Measurements from ENCODE around the gene TMEM120B. TPM values are rescaled to one million over a fixed set of nuclear protein-coding genes. Genes with fewer than 3 reads are reported as not detected.

Gene TMEM120B
- total RNA-seq, 5 donors from 2014 or later (not counting 1 experiment from before 2014, with no cell fraction given), result 7.9 to 11.1 (median 10.3) TPM

DNA sequence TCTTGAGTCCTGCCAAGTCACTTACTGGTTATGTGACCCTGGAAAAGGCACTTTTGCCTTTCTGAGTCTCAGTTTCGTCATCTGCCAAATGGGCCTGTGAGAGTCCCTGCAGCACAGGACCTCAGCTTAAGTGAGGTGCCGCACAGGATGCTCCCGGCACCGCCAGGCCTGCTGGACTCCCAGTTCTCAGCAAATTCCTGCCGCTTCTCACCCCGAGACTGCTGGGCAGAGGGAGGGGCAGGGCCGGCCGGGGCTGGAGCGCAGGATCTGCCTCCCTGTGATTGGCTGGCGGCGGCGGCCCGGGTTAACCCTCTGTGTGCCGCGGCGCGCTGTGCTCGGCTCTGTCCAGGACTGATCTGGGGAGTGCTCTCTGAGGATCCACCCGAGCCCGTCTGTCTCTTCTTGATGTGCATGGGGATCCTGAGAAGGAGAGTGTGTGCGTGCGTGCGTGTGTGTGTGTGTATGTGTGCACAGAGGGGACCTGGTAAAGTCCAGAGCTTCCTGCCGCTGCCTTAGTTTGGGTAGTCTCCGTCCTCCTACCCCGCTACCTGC, 99.8 kb downstream of the TMEM120B start:
- peaks cover 42 to 66% (median 50%) of the 10 kb centered on the region in 3 donors for H3K4me1 Mint-ChIP-seq
- H3K27me3 Mint-ChIP-seq, result no peaks in the 10 kb centered on the region
- peak overlapping the region; percentile 80 to 90 (median 81) for H3K4me3 Mint-ChIP-seq
- ATAC-seq (replicated peaks in 1 of 4) (peak; percentile 5 to 26 (median 24)), DNase-seq (peak in 1 of 35 experiments; percentile 28)
- no peaks in the 10 kb centered on the region for H3K27me3 ChIP-seq (replicated peaks in 1 of 2; ENCODE audit: control insufficient read depth in 2 of 2, extremely low read depth in 1 of 2, insufficient read depth in 2 of 2, low read length in 1 of 2)
- ChIA-PET CTCF (interaction anchor here (0.5 to 13.1 kb wide), 16 partner anchors 10 to 689 kb away, joined by 3 to 344 read pairs (median 4); partner anchors contain the start of genes RHOF (in 2 of the 2) and ZCCHC8 (in 1 of the 2)), POLR2A (interaction anchor here (0.6 to 2.7 kb wide), 5 partner anchors 14 to 77 kb away, joined by 3 to 22 read pairs (median 8); no protein-coding TSS in a partner anchor)
- peaks cover 15 to 68% of the 10 kb centered on the region in 2 experiments for H3K4me1 ChIP-seq (ENCODE audit: control insufficient read depth in 1 of 2, extremely low read depth in 1 of 2, insufficient read depth in 2 of 2, low read length in 2 of 2)
- 12% methylated on average over 21 of the region's 26 CpGs for WGBS (ENCODE audit: insufficient coverage)
- no peak overlapping the region for H3K27ac ChIP-seq (ENCODE audit: low read length)
- no peaks in the 10 kb centered on the region for H3K9me3 ChIP-seq
- H3K36me3 Mint-ChIP-seq, result peaks cover 41% of the 10 kb centered on the region
- no peaks in the 10 kb centered on the region for H3K9me3 Mint-ChIP-seq
- peak overlapping the region in 1 of 2 donors; percentile 16 for H3K27ac Mint-ChIP-seq
- H3K36me3 ChIP-seq (ENCODE audit: control insufficient read depth in 2 of 2, extremely low read depth in 1 of 2, insufficient read depth in 1 of 2, low read length in 1 of 2), result peaks cover 16 to 83% of the 10 kb centered on the region in 2 donors
- H3K4me3 ChIP-seq (ENCODE audit: control insufficient read depth in 1 of 2, extremely low read depth in 1 of 2, low read length in 1 of 2), result peak overlapping the region; percentile 62 to 63

DNA sequence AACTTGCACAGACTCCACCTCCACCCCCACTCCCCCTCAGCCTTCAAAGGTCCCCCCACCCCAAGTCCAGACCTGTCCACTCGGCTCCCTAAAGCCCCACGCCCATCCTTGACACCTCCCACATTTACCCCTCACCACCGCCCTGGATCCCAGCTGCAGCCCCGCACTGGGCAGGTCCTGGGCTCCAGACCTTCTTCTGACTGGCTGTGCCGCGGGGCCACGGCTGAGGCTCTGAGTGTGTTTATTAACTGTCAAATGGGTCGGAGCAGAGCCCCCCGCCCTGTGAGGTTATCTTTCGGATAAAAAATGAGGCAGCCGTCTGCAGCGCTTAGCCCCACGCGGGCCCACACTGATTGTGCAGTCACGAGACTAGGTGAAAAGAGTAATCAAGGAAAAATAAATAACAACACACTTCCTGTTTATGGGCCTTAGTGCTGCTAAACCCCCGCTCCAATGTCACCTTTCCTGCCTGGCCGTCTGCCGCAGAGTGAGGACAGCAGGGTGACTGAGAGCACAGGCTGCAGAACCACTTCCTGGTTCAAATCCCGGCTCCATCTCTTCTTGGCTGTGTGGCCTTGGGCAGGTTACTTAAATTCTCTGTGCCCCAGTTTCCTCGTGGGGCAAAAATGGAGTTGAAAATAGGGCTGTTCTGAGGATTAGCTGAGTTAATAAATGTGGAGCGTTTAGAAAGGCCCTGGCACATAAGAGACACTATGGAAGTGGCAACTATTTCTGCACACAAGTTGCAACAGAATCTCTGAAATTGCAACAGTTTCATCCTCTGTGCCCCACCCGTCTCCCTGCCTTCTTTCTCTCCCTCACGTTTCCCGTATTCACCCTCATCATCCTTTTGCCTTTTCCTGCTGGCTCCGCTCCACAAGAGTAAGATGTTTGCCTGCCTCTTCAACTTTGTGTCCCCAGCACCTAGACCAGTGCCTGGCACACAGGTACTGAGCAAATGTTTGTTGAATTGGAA, 100.7 kb downstream of the TMEM120B start:
- no peak for DNase-seq
- Histone ChIP-seq H3K27me3 (replicated peaks in 1 of 2; ENCODE audit: control insufficient read depth in 2 of 2, extremely low read depth in 1 of 2, insufficient read depth in 2 of 2, low read length in 1 of 2) (no peaks in the 10 kb centered on the region), H3K36me3 (ENCODE audit: control insufficient read depth in 2 of 2, extremely low read depth in 1 of 2, insufficient read depth in 1 of 2, low read length in 1 of 2) (peaks cover 18 to 83% of the 10 kb centered on the region in 2 donors), H3K9me3 (no peaks in the 10 kb centered on the region), H3K27ac (ENCODE audit: low read length) (no peak overlapping the region), H3K4me3 (ENCODE audit: control insufficient read depth in 1 of 2, extremely low read depth in 1 of 2, low read length in 1 of 2) (peak overlapping the region; percentile 62 to 63), H3K4me1 (ENCODE audit: control insufficient read depth in 1 of 2, extremely low read depth in 1 of 2, insufficient read depth in 2 of 2, low read length in 2 of 2) (peaks cover 15 to 60% of the 10 kb centered on the region in 2 experiments)
- no peaks in the 10 kb centered on the region for H3K9me3 Mint-ChIP-seq
- H3K27ac Mint-ChIP-seq, result peak overlapping the region; percentile 74 to 75
- no peak for ATAC-seq (replicated peaks in 1 of 4)
- H3K4me1 Mint-ChIP-seq, result peaks cover 42 to 60% (median 47%) of the 10 kb centered on the region in 3 donors
- H3K36me3 Mint-ChIP-seq, result peaks cover 47% of the 10 kb centered on the region
- POLR2A ChIA-PET, result no interaction called here
- CTCF ChIA-PET, result interaction anchor here (0.5 to 13.1 kb wide), 4 partner anchors 17 to 123 kb away, joined by 4 to 344 read pairs (median 49); partner anchors contain the start of gene RHOF (in 2 of the 2)
- WGBS (ENCODE audit: insufficient coverage), result 47% methylated on average over 11 of the region's 25 CpGs
- H3K4me3 Mint-ChIP-seq, result peak overlapping the region; percentile 80 to 90 (median 81)
- no peaks in the 10 kb centered on the region for H3K27me3 Mint-ChIP-seq

DNA sequence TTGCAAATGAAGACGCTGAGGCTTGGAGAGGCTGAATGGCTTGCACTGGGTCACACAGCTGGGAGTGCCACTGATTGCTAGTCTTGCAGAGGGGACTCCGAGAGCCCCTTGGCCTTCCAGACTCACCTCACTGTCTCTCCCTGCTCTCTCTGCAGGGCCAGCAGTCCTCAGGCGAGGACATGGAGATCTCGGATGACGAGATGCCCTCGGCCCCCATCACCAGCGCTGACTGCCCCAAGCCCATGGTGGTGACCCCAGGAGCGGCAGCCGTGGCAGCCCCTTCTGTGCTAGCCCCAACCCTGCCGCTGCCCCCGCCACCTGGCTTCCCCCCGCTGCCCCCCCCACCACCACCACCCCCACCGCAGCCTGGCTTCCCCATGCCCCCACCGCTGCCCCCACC, 101.4 kb downstream of the TMEM120B start:
- CTCF ChIA-PET, result interaction anchor here in 1 of 2 donors (13.1 kb wide), 1 partner anchor 18 kb away, joined by 344 read pairs; the partner anchor contains the start of gene RHOF
- Histone ChIP-seq H3K27ac (ENCODE audit: low read length) (no peak overlapping the region), H3K36me3 (ENCODE audit: control insufficient read depth in 2 of 2, extremely low read depth in 1 of 2, insufficient read depth in 1 of 2, low read length in 1 of 2) (peaks cover 19 to 77% of the 10 kb centered on the region in 2 donors), H3K9me3 (no peaks in the 10 kb centered on the region), H3K4me1 (ENCODE audit: control insufficient read depth in 1 of 2, extremely low read depth in 1 of 2, insufficient read depth in 2 of 2, low read length in 2 of 2) (peaks cover 15 to 53% of the 10 kb centered on the region in 2 experiments), H3K27me3 (replicated peaks in 1 of 2; ENCODE audit: control insufficient read depth in 2 of 2, extremely low read depth in 1 of 2, insufficient read depth in 2 of 2, low read length in 1 of 2) (no peaks in the 10 kb centered on the region), H3K4me3 (ENCODE audit: control insufficient read depth in 1 of 2, extremely low read depth in 1 of 2, low read length in 1 of 2) (no peak overlapping the region)
- POLR2A ChIA-PET, result no interaction called here
- H3K36me3 Mint-ChIP-seq, result peaks cover 43% of the 10 kb centered on the region
- 96% methylated on average over 7 of the region's 14 CpGs for WGBS (ENCODE audit: insufficient coverage)
- no peaks in the 10 kb centered on the region for H3K9me3 Mint-ChIP-seq
- ATAC-seq (replicated peaks in 1 of 4) (no peak), DNase-seq (no peak)
- no peaks in the 10 kb centered on the region for H3K27me3 Mint-ChIP-seq
- H3K27ac Mint-ChIP-seq, result no peak overlapping the region
- H3K4me3 Mint-ChIP-seq, result peak overlapping the region in 2 of 3 donors; percentile 80 to 90
- peaks cover 42 to 53% (median 42%) of the 10 kb centered on the region in 3 donors for H3K4me1 Mint-ChIP-seq

DNA sequence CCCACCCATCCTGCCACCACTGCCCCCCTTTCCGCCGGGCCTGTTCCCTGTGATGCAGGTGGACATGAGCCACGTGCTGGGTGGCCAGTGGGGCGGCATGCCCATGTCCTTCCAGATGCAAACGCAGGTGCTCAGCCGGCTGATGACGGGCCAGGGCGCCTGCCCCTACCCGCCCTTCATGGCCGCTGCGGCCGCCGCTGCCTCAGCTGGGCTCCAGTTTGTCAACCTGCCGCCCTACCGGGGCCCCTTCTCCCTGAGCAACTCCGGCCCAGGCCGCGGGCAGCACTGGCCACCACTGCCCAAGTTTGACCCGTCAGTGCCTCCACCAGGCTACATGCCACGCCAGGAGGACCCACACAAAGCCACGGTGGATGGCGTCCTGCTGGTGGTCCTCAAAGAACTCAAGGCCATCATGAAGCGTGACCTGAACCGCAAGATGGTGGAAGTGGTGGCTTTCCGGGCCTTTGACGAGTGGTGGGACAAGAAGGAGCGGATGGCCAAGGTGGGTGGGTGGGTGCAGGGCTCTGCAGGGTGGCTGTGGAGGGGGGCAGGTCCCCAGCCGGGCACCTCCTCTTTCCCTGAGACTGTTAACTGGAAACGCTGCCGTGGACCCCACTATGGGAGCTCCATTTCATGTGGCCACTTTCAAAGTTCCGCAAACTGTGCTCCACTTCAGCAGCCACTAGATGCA, 102.0 kb downstream of the TMEM120B start:
- no peaks in the 10 kb centered on the region for H3K9me3 ChIP-seq
- DNase-seq (no peak), ATAC-seq (replicated peaks in 1 of 4) (no peak)
- H3K27me3 ChIP-seq (replicated peaks in 1 of 2; ENCODE audit: control insufficient read depth in 2 of 2, extremely low read depth in 1 of 2, insufficient read depth in 2 of 2, low read length in 1 of 2), result no peaks in the 10 kb centered on the region
- H3K4me3 Mint-ChIP-seq, result no peak overlapping the region
- no peak overlapping the region for H3K27ac ChIP-seq (ENCODE audit: low read length)
- H3K4me1 ChIP-seq (ENCODE audit: control insufficient read depth in 1 of 2, extremely low read depth in 1 of 2, insufficient read depth in 2 of 2, low read length in 2 of 2), result peaks cover 15 to 49% of the 10 kb centered on the region in 2 experiments
- POLR2A ChIA-PET, result no interaction called here
- peaks cover 39 to 47% (median 41%) of the 10 kb centered on the region in 3 donors for H3K4me1 Mint-ChIP-seq
- peaks cover 25 to 76% of the 10 kb centered on the region in 2 donors for H3K36me3 ChIP-seq (ENCODE audit: control insufficient read depth in 2 of 2, extremely low read depth in 1 of 2, insufficient read depth in 1 of 2, low read length in 1 of 2)
- 94% methylated on average over 24 of the region's 31 CpGs for WGBS (ENCODE audit: insufficient coverage)
- no peak overlapping the region for H3K27ac Mint-ChIP-seq
- CTCF ChIA-PET, result interaction anchor here (1.2 to 2.5 kb wide), 3 partner anchors 18 to 42 kb away, joined by 4 to 18 read pairs (median 5); partner anchors contain the start of gene RHOF (in 1 of the 2)
- no peaks in the 10 kb centered on the region for H3K27me3 Mint-ChIP-seq
- H3K9me3 Mint-ChIP-seq, result no peaks in the 10 kb centered on the region
- H3K36me3 Mint-ChIP-seq, result peaks cover 42% of the 10 kb centered on the region
- no peak overlapping the region for H3K4me3 ChIP-seq (ENCODE audit: control insufficient read depth in 1 of 2, extremely low read depth in 1 of 2, low read length in 1 of 2)

DNA sequence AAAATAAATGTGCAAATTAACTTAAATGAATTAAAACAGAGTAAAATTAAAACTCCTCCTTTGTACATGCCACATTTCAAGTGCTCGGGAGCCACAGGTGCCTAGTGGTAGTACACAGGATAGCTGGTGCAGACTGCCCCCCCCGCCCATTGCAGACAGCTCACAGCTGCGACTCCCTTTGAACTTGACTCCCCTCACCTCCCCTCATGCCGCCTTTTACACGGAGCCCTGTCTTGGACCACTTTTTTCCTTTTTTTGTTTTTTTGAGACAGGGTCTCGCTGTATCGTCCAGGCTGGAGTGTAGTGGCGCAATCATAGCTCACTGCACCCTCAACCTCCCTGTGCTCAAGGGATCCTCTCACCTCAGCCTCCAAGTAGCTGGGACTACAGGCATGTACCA, 102.7 kb downstream of the TMEM120B start:
- Mint-ChIP-seq H3K4me3 (no peak overlapping the region), H3K9me3 (no peaks in the 10 kb centered on the region), H3K4me1 (peaks cover 35 to 43% (median 38%) of the 10 kb centered on the region in 3 donors), H3K36me3 (peaks cover 38% of the 10 kb centered on the region), H3K27ac (peak overlapping the region in 1 of 2 donors; percentile 34), H3K27me3 (no peaks in the 10 kb centered on the region)
- H3K27ac ChIP-seq (ENCODE audit: low read length), result no peak overlapping the region
- no peaks in the 10 kb centered on the region for H3K27me3 ChIP-seq (replicated peaks in 1 of 2; ENCODE audit: control insufficient read depth in 2 of 2, extremely low read depth in 1 of 2, insufficient read depth in 2 of 2, low read length in 1 of 2)
- ChIA-PET CTCF (interaction anchor here (1.2 to 2.5 kb wide), 5 partner anchors 13 to 42 kb away, joined by 3 to 18 read pairs (median 5); partner anchors contain the start of gene RHOF (in 1 of the 2)), POLR2A (interaction anchor here in 1 of 2 donors (0.5 kb wide), 1 partner anchor 18 kb away, joined by 7 read pairs; no protein-coding TSS in a partner anchor)
- H3K4me1 ChIP-seq (ENCODE audit: control insufficient read depth in 1 of 2, extremely low read depth in 1 of 2, insufficient read depth in 2 of 2, low read length in 2 of 2), result peaks cover 15 to 42% of the 10 kb centered on the region in 2 experiments
- 55% methylated on average over 5 of the region's 8 CpGs for WGBS (ENCODE audit: insufficient coverage)
- H3K9me3 ChIP-seq, result no peaks in the 10 kb centered on the region
- H3K4me3 ChIP-seq (ENCODE audit: control insufficient read depth in 1 of 2, extremely low read depth in 1 of 2, low read length in 1 of 2), result no peak overlapping the region
- H3K36me3 ChIP-seq (ENCODE audit: control insufficient read depth in 2 of 2, extremely low read depth in 1 of 2, insufficient read depth in 1 of 2, low read length in 1 of 2), result peaks cover 31 to 77% of the 10 kb centered on the region in 2 donors
- DNase-seq, result no peak
- no peak for ATAC-seq (replicated peaks in 1 of 4)
